A673 (cell line): ENCODE data around the gene PMEPA1. TPM values are rescaled to one million over a fixed set of nuclear protein-coding genes. Genes with fewer than 3 reads are reported as not detected.

Source experiments
- BruUV-seq: library from RNA; stranded (reverse); fragments of 400-500 nt; replicated peaks from 2 replicates; lab custom pipeline; 2021; lab: Mats Ljungman, UMichigan
- CTCF ChIA-PET: fragments of 300-600 bp; sonication (Branson Sonifier 250); formaldehyde crosslinking; loops from one replicate; lab custom pipeline; 2022; ENCODE audit warnings: antibody characterized with exemption; lab: Charles Lee
- POLR2A ChIA-PET: fragments of 300-600 bp; sonication (Branson Sonifier 250); formaldehyde crosslinking; loops from one replicate; lab custom pipeline; 2022; ENCODE audit warnings: antibody characterized with exemption; ENCODE audit not compliant: low non-redundant PET; lab: Charles Lee
- DNase-seq: peaks from one replicate; pipeline ENCODE4 v3.0.0-alpha.2; 2015; ENCODE audit warnings: low spot score
- H3K27ac ChIP-seq: fragments of 200-600 bp; sonication (generic); 2 replicates; pipeline ENCODE4 v1.5.1; 2016; ENCODE audit warnings: mixed run types, low read depth, mild to moderate bottlenecking, mixed read lengths, antibody characterized with exemption, low read length; ENCODE audit not compliant: poor library complexity, severe bottlenecking
- H3K27me3 ChIP-seq: fragments of 200-600 bp; sonication (generic); replicated peaks from 2 replicates; pipeline ENCODE4 v1.6.1; 2017; ENCODE audit warnings: mixed run types, low read depth, mild to moderate bottlenecking, mixed read lengths, antibody characterized with exemption, low read length; ENCODE audit not compliant: insufficient read depth, poor library complexity
- H3K36me3 ChIP-seq: fragments of 200-600 bp; sonication (generic); 2 replicates; pipeline ENCODE4 v1.6.1; 2016; ENCODE audit warnings: mixed run types, mild to moderate bottlenecking, mixed read lengths, antibody characterized with exemption, low read length; ENCODE audit not compliant: insufficient read depth, poor library complexity, severe bottlenecking
- H3K4me1 ChIP-seq: fragments of 200-600 bp; sonication (generic); 2 replicates; pipeline ENCODE4 v1.6.1; 2017; ENCODE audit warnings: mixed run types, mild to moderate bottlenecking, mixed read lengths, antibody characterized with exemption, low read length; ENCODE audit not compliant: insufficient read depth, poor library complexity, severe bottlenecking
- H3K4me3 ChIP-seq: fragments of 200-600 bp; sonication (generic); 2 replicates; pipeline ENCODE4 v1.5.1; 2016; ENCODE audit warnings: low read depth, mixed run types, mild to moderate bottlenecking, mixed read lengths, low read length; ENCODE audit not compliant: poor library complexity, severe bottlenecking
- H3K9me3 ChIP-seq: fragments of 200-600 bp; sonication (generic); 2 replicates; pipeline ENCODE4 v1.6.1; 2016; ENCODE audit warnings: mixed run types, low read depth, mild to moderate bottlenecking, mixed read lengths, antibody characterized with exemption, low read length; ENCODE audit not compliant: poor library complexity, severe bottlenecking
- CTCF ChIP-seq: fragments of 300-800, 200-600 bp; sonication (generic); conservative IDR thresholded peaks from 2 replicates; pipeline ENCODE4 v1.5.1; 2017; ENCODE audit warnings: low read depth, mild to moderate bottlenecking, antibody characterized with exemption, low read length, moderate library complexity, mixed read lengths
- EZH2 ChIP-seq: fragments of 200-600 bp; sonication (generic); IDR thresholded peaks from 2 replicates; pipeline ENCODE4 v1.6.1; 2017; ENCODE audit warnings: borderline replicate concordance, low read depth, mild to moderate bottlenecking, mixed read lengths, antibody characterized with exemption, low read length; ENCODE audit not compliant: poor library complexity, severe bottlenecking
- intact Hi-C: fragments of 100-400 bp; cut with micrococcal nuclease; formaldehyde crosslinking; loops from one replicate; pipeline ENCODE4 v1.10.0; 2022; ENCODE audit not compliant: unreplicated experiment
- total RNA-seq: library from RNA; stranded (reverse); gene quantifications from 2 replicates; pipeline ENCODE4 v1.2.3, GENCODE V29; 2021

PMEPA1 gene
- total RNA-seq, 1 experiment from 2014 or later: 9.7 TPM

- H3K27ac ChIP-seq: no peak overlapping the region
- no peaks in the 10 kb centered on the region for H3K9me3 ChIP-seq
- H3K27me3 ChIP-seq: no peaks in the 10 kb centered on the region
- no peak overlapping the region for H3K4me3 ChIP-seq
- peaks cover 5% of the 10 kb centered on the region for H3K4me1 ChIP-seq
- POLR2A ChIA-PET: no interaction called here
- CTCF ChIA-PET: no interaction called here
- intact Hi-C loops: no loop called here
- TF ChIP-seq EZH2: no peak
- no peak for TF ChIP-seq CTCF
- no peak for DNase-seq
- H3K36me3 ChIP-seq: no peaks in the 10 kb centered on the region
- no TSS peak for BruUV-seq
Measured at GRCh38 chr20:57716202-57716601, 6.4 kb upstream of the PMEPA1 start.

GRCh38 chr20:57715268-57715904 is 5.6 kb upstream of the PMEPA1 start:
- no peaks in the 10 kb centered on the region for H3K27me3 ChIP-seq
- no peaks in the 10 kb centered on the region for H3K36me3 ChIP-seq
- DNase-seq: no peak
- POLR2A ChIA-PET: no interaction called here
- H3K9me3 ChIP-seq: no peaks in the 10 kb centered on the region
- TF ChIP-seq CTCF (no peak), EZH2 (no peak)
- no TSS peak for BruUV-seq
- no peak overlapping the region for H3K4me3 ChIP-seq
- intact Hi-C loops: no loop called here
- no peak overlapping the region for H3K27ac ChIP-seq
- CTCF ChIA-PET: no interaction called here
- peaks cover 12% of the 10 kb centered on the region for H3K4me1 ChIP-seq

GRCh38 chr20:57714409-57715267 is 4.8 kb upstream of the PMEPA1 start:
- no peak for TF ChIP-seq EZH2
- TF ChIP-seq CTCF: no peak
- Histone ChIP-seq H3K36me3 (no peaks in the 10 kb centered on the region), H3K9me3 (no peaks in the 10 kb centered on the region), H3K27ac (no peak overlapping the region), H3K4me1 (peaks cover 14% of the 10 kb centered on the region), H3K4me3 (no peak overlapping the region), H3K27me3 (no peaks in the 10 kb centered on the region)
- BruUV-seq: no TSS peak
- CTCF ChIA-PET: no interaction called here
- POLR2A ChIA-PET: interaction anchor here (0.5 kb wide), 1 partner anchor 493 kb away, joined by 3 read pairs; no protein-coding TSS in a partner anchor
- intact Hi-C loops: no loop called here
- DNase-seq: no peak
